CD4-positive, alpha-beta memory T cell (primary cell): ENCODE results near the gene S100Z. TPM values are rescaled to one million over a fixed set of nuclear protein-coding genes. Genes with fewer than 3 reads are reported as not detected.

Source experiments
- CTCF ChIA-PET: fragments of 350-600 bp; sonication (Branson Sonifier 250); formaldehyde crosslinking; loops from one replicate; lab custom pipeline; 2021; ENCODE audit warnings: inconsistent platforms; ENCODE audit not compliant: partially characterized antibody; lab: Charles Lee
- POLR2A ChIA-PET: fragments of 350-600 bp; sonication (Branson Sonifier 250); formaldehyde crosslinking; loops from one replicate; lab custom pipeline; 2021; ENCODE audit not compliant: partially characterized antibody; lab: Charles Lee
- DNase-seq, 5 donors: peaks; one replicate each; pipeline versions ENCODE4 v3.0.0 to v3.0.0-alpha.2; 2020 to 2022; ENCODE audit warnings: mixed read lengths in 1 of 5
- H3K27ac ChIP-seq: one replicate; pipeline ENCODE4 v1.7.0; 2013; ENCODE audit warnings: low read depth, low read length
- H3K27me3 ChIP-seq: 2 replicates; pipeline ENCODE4 v1.7.0; 2013; ENCODE audit warnings: mild to moderate bottlenecking, low read length, moderate library complexity; ENCODE audit not compliant: insufficient read depth
- H3K36me3 ChIP-seq: 2 replicates; pipeline ENCODE4 v1.7.0; 2013; ENCODE audit warnings: mild to moderate bottlenecking, low read length, moderate library complexity; ENCODE audit not compliant: insufficient read depth
- H3K4me1 ChIP-seq: 2 replicates; pipeline ENCODE4 v1.7.0; 2013; ENCODE audit warnings: mild to moderate bottlenecking, low read length, moderate library complexity; ENCODE audit not compliant: insufficient read depth
- H3K4me3 ChIP-seq, 2 donors: one replicate each; pipeline ENCODE4 v1.7.0; 2013; ENCODE audit warnings: low read length in 2 of 2, mild to moderate bottlenecking in 1 of 2
- H3K9me3 ChIP-seq, 2 donors: one replicate each; pipeline ENCODE4 v1.7.0; 2013; ENCODE audit warnings: low read length in 2 of 2, control low read depth in 1 of 2; ENCODE audit not compliant: control insufficient read depth in 1 of 2
- H3K27ac Mint-ChIP-seq, 7 donors: one replicate each; pipeline ENCODE4 v1.8.0; 2020 to 2021; ENCODE audit warnings: mixed read lengths in 7 of 7, mild to moderate bottlenecking in 6 of 7, inconsistent platforms in 3 of 7, moderate library complexity in 3 of 7
- H3K27me3 Mint-ChIP-seq, 2 donors: one replicate each; pipeline ENCODE4 v1.8.0; 2020 to 2021; ENCODE audit warnings: mixed read lengths in 2 of 2
- H3K36me3 Mint-ChIP-seq, 2 donors: one replicate each; pipeline ENCODE4 v1.8.0; 2020 to 2021; ENCODE audit warnings: mixed read lengths in 2 of 2, inconsistent platforms in 1 of 2, mild to moderate bottlenecking in 1 of 2
- H3K4me1 Mint-ChIP-seq, 4 donors: one replicate each; pipeline ENCODE4 v1.8.0; 2020 to 2021; ENCODE audit warnings: mixed read lengths in 4 of 4, mild to moderate bottlenecking in 1 of 4
- H3K4me3 Mint-ChIP-seq, 8 donors: one replicate each; pipeline ENCODE4 v1.8.0; 2020 to 2021; ENCODE audit warnings: mixed read lengths in 8 of 8, mild to moderate bottlenecking in 7 of 8, moderate library complexity in 6 of 8, inconsistent platforms in 3 of 8
- H3K9me3 Mint-ChIP-seq, 8 donors: one replicate each; pipeline ENCODE4 v1.8.0; 2020 to 2021; ENCODE audit warnings: mixed read lengths in 8 of 8, mild to moderate bottlenecking in 5 of 8, inconsistent platforms in 3 of 8, moderate library complexity in 1 of 8
- intact Hi-C: fragments of 100-400 bp; cut with micrococcal nuclease; formaldehyde crosslinking; loops from one replicate; pipeline ENCODE4 v1.15.1; 2023
- polyA plus RNA-seq, 2 donors: library from polyadenylated mRNA; unstranded; fragments of 300-500 nt; fragmentation: Illumina TruSeq; gene quantifications; one replicate each; pipeline ENCODE4 v1.2.3, GENCODE V29; 2021
- total RNA-seq, 2 experiments: library from RNA; stranded (reverse); gene quantifications; one replicate each; pipeline ENCODE4 v1.2.3, GENCODE V29; 2021

S100Z gene
- 1 to 10 TPM; 1.4 to 2.3 TPM for total RNA-seq
- 1 to 10 TPM in 1 of 2 donors, under 1 TPM in 1; 0.13 to 1.4 TPM for polyA plus RNA-seq

DNA sequence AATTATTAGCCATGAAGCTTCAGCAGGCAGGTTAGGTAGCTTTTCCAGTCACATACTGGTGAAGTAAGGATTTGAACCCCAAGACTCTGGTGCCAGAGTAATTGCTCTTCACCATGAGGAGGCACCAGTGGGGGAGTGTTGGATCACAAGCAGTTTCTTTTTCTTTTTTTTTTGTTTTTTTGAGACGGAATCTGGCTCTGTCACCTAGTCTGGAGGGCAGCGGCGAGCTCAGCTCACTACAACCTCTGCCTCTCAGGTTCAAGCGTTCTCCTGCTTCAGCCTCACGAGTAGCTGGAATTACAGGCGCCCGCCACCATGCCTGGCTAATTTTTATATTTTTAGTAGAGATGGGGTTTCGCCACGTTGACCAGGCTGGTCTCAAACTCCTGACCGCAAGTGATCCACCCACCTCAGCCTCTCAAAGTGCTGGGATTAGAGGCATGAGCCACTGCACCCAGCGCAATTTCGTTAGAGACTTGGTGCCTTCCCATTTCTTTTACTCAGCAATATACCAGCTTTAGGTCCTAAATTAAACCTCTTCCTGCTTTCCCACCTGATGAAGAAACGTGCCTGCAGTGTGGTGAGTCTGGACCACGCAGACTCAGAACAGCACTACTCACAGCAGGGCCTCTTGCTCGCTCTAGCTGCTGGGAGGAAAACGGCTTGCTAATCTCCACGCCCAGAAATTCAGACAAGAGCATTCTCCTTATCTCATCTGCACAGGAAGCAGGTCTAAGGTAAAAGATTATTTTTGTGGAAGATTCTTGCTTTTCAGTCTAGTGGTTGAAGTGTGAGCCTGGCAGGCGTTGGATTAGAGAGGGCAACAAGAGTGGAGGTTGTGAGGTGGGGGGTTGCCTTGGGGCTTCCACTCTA, at the start of gene S100Z:
Gene S100Z (plus strand): TSS at position 596 of the 873 bp plus-strand sequence. CDS start 25,346 bp downstream, outside the sequence.
- ChIA-PET CTCF (interaction anchor here (0.7 to 2.4 kb wide), 7 partner anchors 18 to 228 kb away, joined by 3 to 6 read pairs (median 5); partner anchors contain the start of gene F2RL1), POLR2A (interaction anchor here (0.6 to 2.1 kb wide), 6 partner anchors 9 to 238 kb away, joined by 3 to 7 read pairs (median 4); partner anchors contain the start of genes AGGF1 and F2RL1)
- intact Hi-C loops = no loop called here
- H3K27me3 ChIP-seq = no peaks in the 10 kb centered on the region
- H3K4me1 ChIP-seq = peaks cover 39% of the 10 kb centered on the region
- H3K4me3 ChIP-seq = peak within 1 kb of the TSS in 1 of 2 donors; percentile 36
- Mint-ChIP-seq H3K4me3 (peak within 1 kb of the TSS; percentile 64 to 84 (median 76)), H3K4me1 (peaks cover 29 to 49% (median 38%) of the 10 kb centered on the region in 4 donors), H3K9me3 (peaks cover 0 to 6% (median 0%) of the 10 kb centered on the region in 8 donors), H3K36me3 (peaks cover 2 to 6% of the 10 kb centered on the region in 2 donors), H3K27me3 (no peaks in the 10 kb centered on the region), H3K27ac (peak within 1 kb of the TSS; percentile 54 to 94 (median 92))
- no peaks in the 10 kb centered on the region for H3K9me3 ChIP-seq
- no peaks in the 10 kb centered on the region for H3K36me3 ChIP-seq
- peak; percentile 37 to 51 (median 45) for DNase-seq
- no peak within 1 kb of the TSS for H3K27ac ChIP-seq

DNA sequence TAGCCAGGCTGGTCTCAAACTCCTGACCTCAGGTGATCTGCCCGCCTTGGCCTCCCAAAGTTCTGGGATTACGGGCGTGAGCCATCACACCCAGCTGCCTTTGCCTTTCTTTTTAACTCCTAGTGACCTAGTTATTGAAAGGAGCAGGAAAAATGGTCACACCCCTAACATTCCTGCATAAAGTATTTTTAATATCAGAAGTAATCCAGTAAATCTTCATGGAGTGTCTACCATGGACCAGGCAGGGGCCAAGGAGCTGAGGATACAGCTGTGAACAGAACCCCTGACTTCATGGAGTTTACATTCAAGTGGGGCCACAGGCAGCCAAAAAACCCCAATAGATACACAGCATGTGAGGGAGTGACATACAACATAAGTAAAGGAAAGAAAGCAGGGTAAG, 49.2 kb upstream of the S100Z start:
- no peak overlapping the region for H3K27ac Mint-ChIP-seq
- Histone ChIP-seq H3K9me3 (no peaks in the 10 kb centered on the region), H3K36me3 (no peaks in the 10 kb centered on the region), H3K27ac (no peak overlapping the region), H3K4me3 (no peak overlapping the region), H3K27me3 (no peaks in the 10 kb centered on the region), H3K4me1 (no peaks in the 10 kb centered on the region)
- no peak overlapping the region for H3K4me3 Mint-ChIP-seq
- peaks cover 0 to 2% (median 0%) of the 10 kb centered on the region in 8 donors for H3K9me3 Mint-ChIP-seq
- DNase-seq = no peak
- peaks cover 1 to 5% of the 10 kb centered on the region in 2 donors for H3K27me3 Mint-ChIP-seq
- H3K36me3 Mint-ChIP-seq = no peaks in the 10 kb centered on the region
- no peaks in the 10 kb centered on the region for H3K4me1 Mint-ChIP-seq
- ChIA-PET CTCF (interaction anchor here (1.3 to 1.5 kb wide), 2 partner anchors 15 to 16 kb away, joined by 3 to 4 read pairs; no protein-coding TSS in a partner anchor), POLR2A (no interaction called here)
- intact Hi-C loops = no loop called here

DNA sequence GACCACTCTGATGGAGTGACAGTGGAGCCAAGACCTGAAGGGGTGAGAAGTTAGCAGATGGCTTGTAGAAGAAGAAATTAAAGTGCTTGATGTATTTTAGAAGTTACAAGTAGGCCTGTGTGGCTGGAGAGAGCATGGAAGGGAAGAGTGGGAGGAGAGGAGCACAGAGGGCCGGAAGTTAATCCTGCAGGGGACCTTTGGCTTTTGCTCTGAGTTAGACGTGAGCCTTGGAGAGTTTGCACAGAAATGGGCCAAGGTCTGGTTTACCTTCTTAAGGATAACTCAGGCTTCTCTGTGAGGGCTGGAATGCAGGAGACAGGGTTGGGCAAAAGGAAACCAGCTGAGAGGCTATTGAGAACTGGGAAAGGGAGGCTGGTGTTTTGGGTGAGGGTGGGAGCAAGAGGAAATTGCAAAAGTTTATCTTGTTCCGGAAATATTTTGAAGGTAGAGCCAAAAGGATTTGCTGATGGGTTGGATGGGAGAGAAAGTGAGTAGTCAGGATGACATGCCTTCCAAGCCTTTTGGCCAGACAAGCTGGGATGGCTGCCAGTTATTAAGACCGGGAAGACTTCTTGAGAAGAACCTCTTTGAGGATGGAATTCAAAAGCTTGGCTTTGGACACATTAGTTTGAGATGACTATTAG, 48.5 kb upstream of the S100Z start:
- no peaks in the 10 kb centered on the region for H3K27me3 ChIP-seq
- peaks cover 0 to 2% (median 0%) of the 10 kb centered on the region in 8 donors for H3K9me3 Mint-ChIP-seq
- no peaks in the 10 kb centered on the region for H3K9me3 ChIP-seq
- no peak overlapping the region for H3K4me3 Mint-ChIP-seq
- no peaks in the 10 kb centered on the region for H3K4me1 ChIP-seq
- no peaks in the 10 kb centered on the region for H3K36me3 Mint-ChIP-seq
- intact Hi-C loops = no loop called here
- H3K27ac Mint-ChIP-seq = peak overlapping the region in 1 of 7 donors; percentile 19
- POLR2A ChIA-PET = no interaction called here
- CTCF ChIA-PET = no interaction called here
- no peaks in the 10 kb centered on the region for H3K4me1 Mint-ChIP-seq
- peaks cover 1 to 5% of the 10 kb centered on the region in 2 donors for H3K27me3 Mint-ChIP-seq
- H3K4me3 ChIP-seq = no peak overlapping the region
- DNase-seq = no peak
- H3K36me3 ChIP-seq = no peaks in the 10 kb centered on the region
- H3K27ac ChIP-seq = no peak overlapping the region

DNA sequence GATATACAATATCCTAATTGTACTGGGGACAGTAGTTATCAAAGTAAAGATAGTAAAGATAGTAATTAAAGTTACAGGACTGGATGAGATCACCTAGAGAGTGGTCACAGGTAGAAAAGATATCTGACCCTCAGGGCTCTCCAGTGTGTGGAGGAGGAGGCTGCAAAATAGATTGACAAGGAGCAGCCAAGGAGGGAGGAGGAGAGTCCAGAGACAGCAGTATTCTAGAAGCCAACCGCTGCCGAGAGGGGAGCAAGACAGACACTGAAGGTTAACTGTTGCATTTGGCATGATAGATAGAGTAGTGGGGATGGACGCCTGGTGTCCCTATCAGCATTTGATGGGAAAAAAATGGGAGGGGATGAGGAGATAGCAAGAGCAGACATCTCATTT, 48.0 kb upstream of the S100Z start:
- no peak overlapping the region for H3K27ac Mint-ChIP-seq
- Histone ChIP-seq H3K4me1 (no peaks in the 10 kb centered on the region), H3K27ac (no peak overlapping the region), H3K4me3 (no peak overlapping the region), H3K27me3 (no peaks in the 10 kb centered on the region), H3K9me3 (no peaks in the 10 kb centered on the region), H3K36me3 (no peaks in the 10 kb centered on the region)
- H3K9me3 Mint-ChIP-seq = peaks cover 0 to 2% (median 0%) of the 10 kb centered on the region in 8 donors
- no peak overlapping the region for H3K4me3 Mint-ChIP-seq
- H3K36me3 Mint-ChIP-seq = no peaks in the 10 kb centered on the region
- no peaks in the 10 kb centered on the region for H3K4me1 Mint-ChIP-seq
- no peak for DNase-seq
- ChIA-PET CTCF (no interaction called here), POLR2A (no interaction called here)
- peaks cover 1 to 5% of the 10 kb centered on the region in 2 donors for H3K27me3 Mint-ChIP-seq
- intact Hi-C loops = no loop called here

DNA sequence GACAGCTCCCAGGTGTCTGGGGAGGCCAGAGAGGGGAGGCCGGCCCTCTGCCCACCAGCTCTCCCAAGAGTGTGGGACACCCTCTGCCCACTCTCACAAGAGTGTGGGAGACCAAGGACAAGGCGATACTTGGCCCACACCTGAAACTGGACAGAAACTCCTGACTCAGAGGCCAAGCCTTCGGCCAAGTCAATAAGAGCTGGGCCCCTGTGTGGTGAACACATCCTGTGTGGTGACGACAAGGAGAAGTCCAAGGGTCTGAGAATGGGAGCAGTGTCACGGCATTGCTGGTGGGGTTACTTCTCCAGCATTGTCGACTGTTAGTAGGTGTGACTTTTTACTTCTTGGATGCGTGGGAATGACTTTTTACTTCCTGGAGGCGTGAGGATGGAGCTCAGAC, 45.5 kb upstream of the S100Z start:
- no peaks in the 10 kb centered on the region for H3K4me1 ChIP-seq
- H3K27ac ChIP-seq = no peak overlapping the region
- intact Hi-C loops = no loop called here
- ChIA-PET POLR2A (no interaction called here), CTCF (no interaction called here)
- no peaks in the 10 kb centered on the region for H3K36me3 ChIP-seq
- H3K4me3 Mint-ChIP-seq = no peak overlapping the region
- no peak for DNase-seq
- no peaks in the 10 kb centered on the region for H3K36me3 Mint-ChIP-seq
- peaks cover 1 to 5% of the 10 kb centered on the region in 2 donors for H3K27me3 Mint-ChIP-seq
- no peaks in the 10 kb centered on the region for H3K9me3 Mint-ChIP-seq
- H3K4me3 ChIP-seq = no peak overlapping the region
- H3K27me3 ChIP-seq = no peaks in the 10 kb centered on the region
- no peaks in the 10 kb centered on the region for H3K9me3 ChIP-seq
- no peak overlapping the region for H3K27ac Mint-ChIP-seq
- H3K4me1 Mint-ChIP-seq = no peaks in the 10 kb centered on the region

DNA sequence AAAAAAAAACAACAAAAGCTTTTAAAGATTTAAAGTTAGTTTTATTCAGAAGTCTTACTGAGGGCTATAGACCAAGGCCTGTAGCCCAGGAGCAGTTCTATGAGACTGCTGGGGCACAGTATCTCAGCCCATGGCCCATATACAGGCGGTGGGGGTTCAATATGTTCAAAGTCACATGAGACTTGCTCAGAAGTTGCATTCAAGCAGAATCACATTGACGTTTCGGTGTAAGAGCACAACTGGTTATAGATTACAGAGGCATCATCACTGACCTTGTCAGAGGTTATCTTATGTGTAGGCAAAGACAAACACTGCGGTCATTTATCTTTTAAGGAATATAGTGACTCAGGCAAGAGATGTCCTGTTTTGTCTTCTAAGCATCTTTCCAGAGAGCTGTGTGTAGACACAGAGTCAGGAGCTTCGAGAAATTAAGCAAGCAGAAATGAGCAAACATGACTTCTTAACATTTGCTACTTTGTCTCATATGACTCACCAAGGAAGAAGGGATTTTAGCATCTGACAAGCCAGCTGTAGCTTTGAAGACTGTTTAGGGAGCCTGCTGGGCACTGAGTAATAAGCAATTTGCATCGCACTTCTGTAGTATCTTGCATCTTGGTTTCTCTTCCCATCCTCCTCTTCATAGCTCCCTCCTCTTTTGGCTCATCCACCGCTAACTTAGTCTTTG, 43.9 kb upstream of the S100Z start:
- no peak for DNase-seq
- Histone ChIP-seq H3K4me1 (no peaks in the 10 kb centered on the region), H3K4me3 (no peak overlapping the region), H3K27ac (no peak overlapping the region), H3K9me3 (no peaks in the 10 kb centered on the region), H3K27me3 (no peaks in the 10 kb centered on the region), H3K36me3 (no peaks in the 10 kb centered on the region)
- H3K27ac Mint-ChIP-seq = no peak overlapping the region
- intact Hi-C loops = no loop called here
- no peaks in the 10 kb centered on the region for H3K9me3 Mint-ChIP-seq
- no peaks in the 10 kb centered on the region for H3K4me1 Mint-ChIP-seq
- no peaks in the 10 kb centered on the region for H3K36me3 Mint-ChIP-seq
- ChIA-PET POLR2A (interaction anchor here (1.2 kb wide), 1 partner anchor 1322 kb away, joined by 4 read pairs; no protein-coding TSS in a partner anchor), CTCF (interaction anchor here (2.0 kb wide), 1 partner anchor 11 kb away, joined by 5 read pairs; no protein-coding TSS in a partner anchor)
- peaks cover 0 to 4% of the 10 kb centered on the region in 2 donors for H3K27me3 Mint-ChIP-seq
- no peak overlapping the region for H3K4me3 Mint-ChIP-seq
